Duodenal mucosa (tissue), 2 donors: ENCODE data around the gene IMMP2L.

Experiments used
- H3K27ac ChIP-seq: one replicate; pipeline ENCODE4 v1.7.0; 2013; ENCODE audit warnings: low read depth, low read length
- H3K27me3 ChIP-seq, 2 donors: one replicate each; pipeline ENCODE4 v1.7.0; 2013; ENCODE audit warnings: low read length in 2 of 2, control low read depth in 1 of 2; ENCODE audit not compliant: insufficient read depth in 2 of 2, control insufficient read depth in 1 of 2
- H3K36me3 ChIP-seq, 2 donors: one replicate each; pipeline ENCODE4 v1.7.0; 2013; ENCODE audit warnings: low read length in 2 of 2, control low read depth in 1 of 2; ENCODE audit not compliant: insufficient read depth in 2 of 2, control insufficient read depth in 1 of 2
- H3K4me1 ChIP-seq, 2 donors: one replicate each; pipeline ENCODE4 v1.7.0; 2013; ENCODE audit warnings: low read length in 2 of 2, control low read depth in 1 of 2; ENCODE audit not compliant: insufficient read depth in 2 of 2, control insufficient read depth in 1 of 2
- H3K4me3 ChIP-seq, 2 donors: one replicate each; pipeline ENCODE4 v1.7.0; 2013; ENCODE audit warnings: low read length in 2 of 2, low read depth in 1 of 2
- H3K9ac ChIP-seq, 2 donors: one replicate each; pipeline ENCODE4 v1.7.0; 2013; ENCODE audit warnings: low read length in 2 of 2, low read depth in 1 of 2
- H3K9me3 ChIP-seq, 2 donors: one replicate each; pipeline ENCODE4 v1.7.0; 2013; ENCODE audit warnings: low read length in 2 of 2, control low read depth in 1 of 2; ENCODE audit not compliant: control insufficient read depth in 1 of 2

Gene IMMP2L

GRCh38 chr7:111192614-111193413, 369.5 kb downstream of the IMMP2L start:
- no peaks in the 10 kb centered on the region for H3K27me3 ChIP-seq
- no peak overlapping the region for H3K9ac ChIP-seq
- no peaks in the 10 kb centered on the region for H3K4me1 ChIP-seq
- H3K36me3 ChIP-seq: no peaks in the 10 kb centered on the region
- no peak overlapping the region for H3K27ac ChIP-seq
- H3K4me3 ChIP-seq: no peak overlapping the region
- peaks cover 0 to 4% of the 10 kb centered on the region in 2 donors for H3K9me3 ChIP-seq

GRCh38 chr7:111190804-111191203, 371.5 kb downstream of the IMMP2L start:
- peaks cover 0 to 4% of the 10 kb centered on the region in 2 donors for H3K9me3 ChIP-seq
- no peaks in the 10 kb centered on the region for H3K4me1 ChIP-seq
- no peaks in the 10 kb centered on the region for H3K27me3 ChIP-seq
- no peak overlapping the region for H3K27ac ChIP-seq
- no peak overlapping the region for H3K9ac ChIP-seq
- H3K36me3 ChIP-seq: no peaks in the 10 kb centered on the region
- no peak overlapping the region for H3K4me3 ChIP-seq

GRCh38 chr7:111184987-111185386, 377.3 kb downstream of the IMMP2L start:
- peaks cover 0 to 4% of the 10 kb centered on the region in 2 donors for H3K9me3 ChIP-seq
- H3K36me3 ChIP-seq: no peaks in the 10 kb centered on the region
- no peak overlapping the region for H3K27ac ChIP-seq
- H3K9ac ChIP-seq: no peak overlapping the region
- no peaks in the 10 kb centered on the region for H3K4me1 ChIP-seq
- H3K27me3 ChIP-seq: no peaks in the 10 kb centered on the region
- no peak overlapping the region for H3K4me3 ChIP-seq

- Histone ChIP-seq H3K9ac (no peak overlapping the region), H3K4me3 (no peak overlapping the region), H3K36me3 (no peaks in the 10 kb centered on the region), H3K27me3 (no peaks in the 10 kb centered on the region), H3K9me3 (peaks cover 0 to 3% of the 10 kb centered on the region in 2 donors), H3K27ac (no peak overlapping the region), H3K4me1 (no peaks in the 10 kb centered on the region)
These were observed 379.0 kb downstream of the IMMP2L start for GRCh38 chr7:111183321-111183720.

GRCh38 chr7:111180338-111180737, 382.0 kb downstream of the IMMP2L start:
- Histone ChIP-seq H3K36me3 (no peaks in the 10 kb centered on the region), H3K4me3 (no peak overlapping the region), H3K9me3 (no peaks in the 10 kb centered on the region), H3K27ac (no peak overlapping the region), H3K4me1 (no peaks in the 10 kb centered on the region), H3K9ac (no peak overlapping the region), H3K27me3 (no peaks in the 10 kb centered on the region)

- no peaks in the 10 kb centered on the region for H3K4me1 ChIP-seq
- no peak overlapping the region for H3K27ac ChIP-seq
- no peaks in the 10 kb centered on the region for H3K27me3 ChIP-seq
- no peaks in the 10 kb centered on the region for H3K9me3 ChIP-seq
- no peaks in the 10 kb centered on the region for H3K36me3 ChIP-seq
- H3K4me3 ChIP-seq: no peak overlapping the region
- H3K9ac ChIP-seq: no peak overlapping the region
These were observed 386.3 kb downstream of the IMMP2L start for GRCh38 chr7:111175908-111176441.

GRCh38 chr7:111174510-111174909, 387.8 kb downstream of the IMMP2L start:
- Histone ChIP-seq H3K36me3 (no peaks in the 10 kb centered on the region), H3K9ac (no peak overlapping the region), H3K4me3 (no peak overlapping the region), H3K27me3 (no peaks in the 10 kb centered on the region), H3K27ac (no peak overlapping the region), H3K9me3 (no peaks in the 10 kb centered on the region), H3K4me1 (no peaks in the 10 kb centered on the region)

GRCh38 chr7:111173990-111174389, 388.3 kb downstream of the IMMP2L start:
- Histone ChIP-seq H3K4me1 (no peaks in the 10 kb centered on the region), H3K36me3 (no peaks in the 10 kb centered on the region), H3K9ac (no peak overlapping the region), H3K9me3 (no peaks in the 10 kb centered on the region), H3K4me3 (no peak overlapping the region), H3K27me3 (no peaks in the 10 kb centered on the region), H3K27ac (no peak overlapping the region)

GRCh38 chr7:111173528-111173927, 388.8 kb downstream of the IMMP2L start:
- H3K27me3 ChIP-seq: no peaks in the 10 kb centered on the region
- no peaks in the 10 kb centered on the region for H3K4me1 ChIP-seq

GRCh38 chr7:111172564-111173257, 389.6 kb downstream of the IMMP2L start:
- Histone ChIP-seq H3K36me3 (no peaks in the 10 kb centered on the region), H3K4me1 (no peaks in the 10 kb centered on the region), H3K27me3 (no peaks in the 10 kb centered on the region), H3K9ac (no peak overlapping the region), H3K27ac (no peak overlapping the region), H3K4me3 (no peak overlapping the region), H3K9me3 (no peaks in the 10 kb centered on the region)

More at GRCh38 chr7:111173528-111173927, 388.8 kb downstream of the IMMP2L start:
- Histone ChIP-seq H3K36me3 (no peaks in the 10 kb centered on the region), H3K9me3 (no peaks in the 10 kb centered on the region), H3K4me3 (no peak overlapping the region), H3K9ac (no peak overlapping the region), H3K27ac (no peak overlapping the region)
